ENCODE measurements around the gene NDUFS6.

- TF ChIP-seq CSDC2 (CRISPR knock-in tag; IDR thresholded peaks at IDR 0.05) (no peak), CREB5 (CRISPR knock-in tag; IDR thresholded peaks at IDR 0.05; ENCODE audit: low read depth) (no peak), PATZ1 (CRISPR knock-in tag; IDR thresholded peaks at IDR 0.05; ENCODE audit: borderline replicate concordance) (no peak), PPARA (CRISPR knock-in tag; IDR thresholded peaks at IDR 0.05; ENCODE audit: borderline replicate concordance) (no peak), ZNF70 (CRISPR knock-in tag; IDR thresholded peaks at IDR 0.05) (no peak), ZNF8 (CRISPR knock-in tag; IDR thresholded peaks at IDR 0.05) (no peak), RARB (CRISPR knock-in tag; IDR thresholded peaks at IDR 0.05) (no peak), ARNTL (CRISPR knock-in tag; IDR thresholded peaks at IDR 0.05; ENCODE audit: borderline replicate concordance, low read depth) (no peak), TSHZ2 (CRISPR knock-in tag; IDR thresholded peaks at IDR 0.05) (no peak), OSR1 (CRISPR knock-in tag; IDR thresholded peaks at IDR 0.05) (no peak), ZC3H10 (CRISPR knock-in tag; IDR thresholded peaks at IDR 0.05) (no peak), POU6F1 (CRISPR knock-in tag; IDR thresholded peaks at IDR 0.05; ENCODE audit: borderline replicate concordance, low read depth) (no peak)
These were observed 11.3 kb upstream of the NDUFS6 start for GRCh38 chr5:1789834-1790471.

All from SK-N-SH treated with all-trans-retinoic acid at 6 μM for 48 hours (cell line).